Erythroblast (primary cell): ENCODE data around the gene KCTD17.
A peak's percentile ranks its signal among the peaks of the same experiment; 100 is the strongest.

Source experiments
- DNase-seq, 2 experiments: peaks; one replicate each; lab custom pipeline; 2025; lab: John Stamatoyannopoulos, UW
- GATA1 ChIP-seq: IDR thresholded peaks from 2 replicates; pipeline ENCODE4 v1.6.1; 2011; ENCODE audit warnings: low read depth, mild to moderate bottlenecking, control low read depth, low read length, moderate library complexity
- POLR2A ChIP-seq: IDR thresholded peaks from 2 replicates; pipeline ENCODE4 v1.6.1; 2011; ENCODE audit warnings: mild to moderate bottlenecking, low read length

Gene KCTD17

DNA sequence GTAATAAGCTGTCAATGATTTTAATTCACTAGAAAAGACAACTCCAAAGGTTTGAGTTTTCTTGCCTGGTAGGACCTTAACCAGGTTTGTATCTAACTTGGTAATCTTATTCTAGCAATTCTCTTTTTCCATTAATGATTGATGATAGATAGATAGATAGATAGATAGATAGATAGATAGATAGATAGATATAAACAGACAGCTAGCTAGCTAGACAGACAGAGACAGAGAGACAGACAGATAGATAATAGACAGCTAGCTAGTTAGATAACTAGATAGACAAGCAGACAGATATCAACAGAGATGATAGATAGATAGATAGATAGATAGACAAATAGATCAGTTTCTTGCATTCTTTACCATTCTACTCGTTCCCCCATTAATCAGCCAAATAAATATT lies 42.7 kb downstream of the KCTD17 start:
- DNase-seq: no peak
- no peak for TF ChIP-seq POLR2A
- TF ChIP-seq GATA1: no peak

DNA sequence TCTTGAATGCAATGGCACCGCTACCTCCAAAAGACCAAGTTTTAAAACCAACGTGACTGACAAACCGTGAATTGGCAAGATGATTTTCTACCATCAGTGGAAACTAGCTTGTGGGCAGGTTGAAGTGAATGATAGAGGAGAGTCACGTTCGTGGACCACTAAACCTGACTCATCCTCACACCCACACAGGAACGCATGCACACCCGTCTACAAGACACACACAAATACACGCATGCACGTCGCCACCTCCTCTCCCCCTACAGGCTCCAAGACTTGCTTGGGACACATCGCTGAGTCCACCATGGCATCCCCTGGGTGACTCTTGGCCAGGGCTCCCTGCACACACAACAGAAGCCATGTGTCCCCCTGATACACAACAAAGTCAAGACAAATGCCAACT lies 43.6 kb downstream of the KCTD17 start:
- no peak for TF ChIP-seq POLR2A
- TF ChIP-seq GATA1: no peak
- DNase-seq: no peak

- DNase-seq: no peak
- no peak for TF ChIP-seq POLR2A
- TF ChIP-seq GATA1: no peak
Measured at GRCh38 chr22:37097346-37097745, 45.8 kb downstream of the KCTD17 start.

GRCh38 chr22:37098976-37099591 lies 47.5 kb downstream of the KCTD17 start:
- no peak for DNase-seq

DNA sequence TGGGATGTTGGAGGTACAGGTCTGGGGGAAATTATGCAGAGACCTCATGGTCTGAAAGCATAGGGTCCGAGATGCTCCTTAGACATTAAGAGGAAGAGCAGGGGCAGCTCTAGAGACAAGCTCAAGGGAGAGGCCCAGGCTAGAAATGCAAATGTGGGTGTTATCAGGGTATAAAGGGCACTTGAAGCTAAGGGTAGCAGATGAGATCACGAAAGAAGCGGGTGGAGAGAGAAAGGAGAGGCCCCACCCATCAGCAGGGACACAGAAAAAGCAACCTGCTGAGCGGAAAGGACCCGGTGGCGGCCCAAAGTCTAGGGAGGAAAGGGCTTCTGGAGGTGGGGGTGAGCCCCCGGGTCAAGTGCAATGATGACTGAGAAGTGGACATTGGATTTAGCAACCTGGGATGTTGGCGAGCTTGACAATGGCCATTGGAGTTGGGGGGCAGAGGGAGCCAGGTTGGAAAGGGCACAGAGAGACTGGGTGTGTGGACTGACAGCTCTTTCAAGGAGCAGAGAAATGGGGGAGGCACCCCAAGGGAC lies 49.1 kb downstream of the KCTD17 start:
- DNase-seq: peak; percentile 43 to 50
- TF ChIP-seq GATA1 (no peak), POLR2A (no peak)

More at GRCh38 chr22:37098976-37099591, 47.5 kb downstream of the KCTD17 start:
- TF ChIP-seq GATA1 (no peak), POLR2A (no peak)

DNA sequence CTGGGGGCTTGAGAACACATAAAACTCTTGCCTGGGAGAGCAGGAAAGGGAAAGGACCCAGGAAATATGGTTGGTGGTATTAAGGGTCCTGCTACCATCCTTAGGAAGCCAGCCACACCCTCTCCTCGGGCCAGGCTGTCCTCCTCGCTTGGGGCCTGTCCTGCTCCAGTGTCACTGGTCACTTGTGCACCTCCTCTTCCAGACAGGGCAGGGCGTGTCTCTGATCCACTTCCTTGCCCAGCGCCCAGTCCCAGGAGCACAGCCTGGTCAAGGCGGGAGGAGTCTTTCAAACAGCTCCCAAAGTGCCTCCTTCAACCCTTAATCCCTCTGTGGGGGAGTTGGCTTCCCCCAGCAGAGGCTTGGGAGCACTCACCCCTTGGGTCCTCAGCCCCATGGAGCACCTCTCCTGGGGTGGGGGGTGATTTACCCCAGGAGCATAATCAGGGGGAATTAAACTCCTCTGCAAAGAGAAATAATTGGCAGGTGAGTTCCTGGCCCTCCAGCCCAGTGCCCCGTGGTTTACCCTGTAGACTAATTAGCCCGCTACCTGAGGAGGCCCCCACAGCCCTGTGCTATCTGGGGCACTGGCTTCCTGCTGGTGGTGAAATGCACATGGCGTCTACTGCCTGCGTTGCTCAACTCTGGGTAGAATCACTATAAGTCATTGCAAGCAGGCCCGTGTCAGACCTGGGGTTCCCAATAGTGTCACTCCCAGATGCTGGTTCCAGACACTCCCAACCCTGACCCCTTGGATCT lies 49.9 kb downstream of the KCTD17 start:
- TF ChIP-seq GATA1 (no peak), POLR2A (no peak)
- DNase-seq: no peak

GRCh38 chr22:37103151-37103550 lies 51.6 kb downstream of the KCTD17 start:
- TF ChIP-seq GATA1 (no peak), POLR2A (no peak)
- no peak for DNase-seq

DNA sequence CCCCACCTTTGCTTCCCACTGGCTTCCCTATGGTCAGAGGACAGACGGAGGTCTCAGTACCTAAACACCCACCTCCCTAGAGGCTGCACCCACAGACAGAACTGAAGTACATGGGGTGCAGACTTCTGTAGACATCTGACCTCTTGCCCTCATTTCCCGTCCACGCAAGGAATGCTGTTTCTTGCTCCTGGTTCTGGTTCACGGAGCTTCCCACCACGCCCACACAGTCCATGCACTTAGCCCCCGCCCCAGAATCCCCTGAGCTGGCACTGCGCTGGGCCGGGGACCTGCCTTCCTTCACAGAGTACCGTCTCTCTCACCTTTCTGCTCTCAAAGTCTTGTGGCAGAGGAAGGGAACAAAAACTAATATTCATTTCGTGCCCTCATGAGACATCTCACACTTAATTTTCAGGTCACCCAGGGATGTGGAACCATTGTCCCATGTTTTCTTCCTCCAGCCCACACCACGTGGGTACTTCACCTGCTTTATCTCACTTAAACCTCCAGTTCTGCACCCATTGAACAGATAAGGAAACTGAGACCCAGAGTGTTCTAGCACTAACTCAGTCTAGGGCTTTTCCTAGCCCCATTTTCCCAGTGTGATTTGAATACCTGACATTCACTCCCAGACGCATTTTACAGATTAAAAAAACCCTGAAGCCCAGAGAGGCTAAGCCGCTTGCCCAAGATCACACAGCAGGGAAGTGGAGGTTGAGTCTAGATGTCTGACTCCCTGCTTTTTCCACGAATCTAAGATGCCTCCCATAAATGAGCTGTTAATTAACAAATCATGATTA lies 52.3 kb downstream of the KCTD17 start:
- no peak for DNase-seq
- TF ChIP-seq GATA1 (no peak), POLR2A (no peak)

DNA sequence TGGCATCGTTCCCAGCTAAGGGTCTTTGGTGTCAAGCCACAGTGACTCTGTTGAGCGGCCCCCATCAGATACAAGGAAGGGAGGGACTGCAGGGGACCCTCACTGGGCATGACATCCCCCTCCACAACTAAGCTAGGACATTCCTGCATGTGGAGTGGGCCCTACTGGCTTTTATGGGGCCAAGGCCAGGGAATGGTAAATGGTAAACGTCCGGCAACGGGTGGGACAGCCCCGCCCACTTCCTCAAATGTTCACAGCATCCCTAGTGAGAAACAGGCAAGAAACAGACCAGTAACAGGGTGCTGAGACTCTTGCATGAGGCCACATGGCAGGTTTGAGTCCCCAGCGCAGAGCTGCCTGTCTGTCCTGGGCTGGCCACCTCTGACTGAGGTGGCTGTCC lies 53.6 kb downstream of the KCTD17 start:
- no peak for DNase-seq
- TF ChIP-seq GATA1 (no peak), POLR2A (no peak)

DNA sequence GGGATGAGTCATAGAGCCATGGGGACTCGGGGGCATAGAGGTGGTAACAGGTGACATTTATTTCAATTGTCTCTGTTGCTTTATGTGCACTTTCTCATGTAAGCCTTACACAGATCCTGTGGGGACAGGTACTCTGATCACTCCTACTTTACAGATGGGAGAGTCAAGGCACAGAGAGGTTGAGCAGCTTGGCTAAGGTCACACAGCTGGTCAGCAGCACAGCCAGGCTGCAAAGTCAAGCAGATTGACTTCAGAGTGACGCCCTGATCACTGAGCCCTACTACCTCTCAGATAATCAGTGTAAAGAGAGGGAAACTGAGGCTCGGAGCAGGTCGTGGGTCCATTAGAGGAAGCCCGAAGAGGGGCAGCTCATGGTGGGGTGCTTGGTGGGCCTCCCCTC lies 54.4 kb downstream of the KCTD17 start:
- no peak for DNase-seq
- no peak for TF ChIP-seq GATA1
- TF ChIP-seq POLR2A: no peak

DNA sequence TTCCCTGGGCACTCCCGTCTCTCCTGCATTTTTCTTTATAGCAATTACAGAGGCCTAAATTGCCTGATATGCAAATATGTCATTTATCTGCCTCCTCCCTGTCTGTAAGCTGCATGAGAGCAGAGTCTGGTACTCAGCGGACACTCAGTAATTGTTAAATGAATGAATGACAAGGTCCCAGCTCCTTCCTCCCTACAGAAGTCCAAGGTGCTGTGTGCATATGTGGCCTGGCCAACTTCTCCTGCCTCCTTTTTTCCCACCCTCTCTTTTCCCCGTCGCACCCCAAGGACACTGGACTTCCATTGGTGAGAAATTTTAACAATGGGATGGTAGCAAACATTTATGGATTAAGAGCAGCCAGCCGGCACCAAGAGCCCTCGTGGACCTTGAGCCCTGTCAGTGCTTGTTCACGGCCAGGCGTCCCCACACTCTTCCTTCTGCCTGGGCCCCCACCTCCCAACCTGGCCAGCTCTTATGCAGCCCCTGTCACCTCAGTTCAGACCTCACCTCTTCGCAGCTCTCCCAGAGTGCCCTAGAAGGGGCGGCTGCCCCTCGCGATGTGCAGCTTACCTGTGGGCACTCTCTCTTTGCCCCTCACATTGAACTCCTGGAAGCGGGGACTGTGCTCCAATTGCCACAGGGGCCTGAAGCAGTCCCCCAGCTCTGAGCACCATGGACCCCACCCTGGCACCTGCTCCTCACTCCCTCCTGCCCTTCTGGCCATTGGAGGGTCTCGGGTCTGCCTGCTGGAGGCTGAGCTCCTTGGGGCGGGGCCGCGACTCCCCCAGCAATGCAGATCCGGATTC lies 56.5 kb downstream of the KCTD17 start:
- TF ChIP-seq GATA1 (no peak), POLR2A (no peak)
- DNase-seq: no peak

- no peak for TF ChIP-seq POLR2A
- TF ChIP-seq GATA1: no peak
- no peak for DNase-seq
Measured at GRCh38 chr22:37109242-37109917, 57.8 kb downstream of the KCTD17 start, which contains the start of gene TMPRSS6. Gene TMPRSS6 (minus strand): TSS chr22:37109713. CDS start chr22:37103417, 6,296 bp downstream.
